ENCODE measurements around the gene KCNF1.

Gene KCNF1

GRCh38 chr2:10940596-10940995 is 28.9 kb downstream of the KCNF1 start:
- no peak for DNase-seq (ENCODE audit: low read depth)

GRCh38 chr2:10941383-10941782 is 29.6 kb downstream of the KCNF1 start:
- DNase-seq (ENCODE audit: low read depth) = no peak

GRCh38 chr2:10944799-10945198 is 33.1 kb downstream of the KCNF1 start:
- DNase-seq (ENCODE audit: low read depth) = no peak

GRCh38 chr2:10946394-10946793 is 34.7 kb downstream of the KCNF1 start:
- DNase-seq (ENCODE audit: low read depth) = no peak

GRCh38 chr2:10947005-10947440 is 35.3 kb downstream of the KCNF1 start:
- no peak for DNase-seq (ENCODE audit: low read depth)

- DNase-seq (ENCODE audit: low read depth) = no peak
Measured at GRCh38 chr2:10947446-10948187, 35.9 kb downstream of the KCNF1 start.

- no peak for DNase-seq (ENCODE audit: low read depth)
Measured at GRCh38 chr2:10948188-10948564, 36.4 kb downstream of the KCNF1 start.

GRCh38 chr2:10948606-10949230 is 37.0 kb downstream of the KCNF1 start:
- DNase-seq (ENCODE audit: low read depth) = no peak

GRCh38 chr2:10949835-10950234 is 38.1 kb downstream of the KCNF1 start:
- DNase-seq (ENCODE audit: low read depth) = no peak

- no peak for DNase-seq (ENCODE audit: low read depth)
Measured at GRCh38 chr2:10951558-10952414, 40.1 kb downstream of the KCNF1 start.

- DNase-seq (ENCODE audit: low read depth) = no peak
Measured at GRCh38 chr2:10954416-10954815, 42.7 kb downstream of the KCNF1 start.

- no peak for DNase-seq (ENCODE audit: low read depth)
Measured at GRCh38 chr2:10954856-10955818, 43.4 kb downstream of the KCNF1 start.

GRCh38 chr2:10956006-10956790 is 44.5 kb downstream of the KCNF1 start:
- DNase-seq (ENCODE audit: low read depth) = no peak

- no peak for DNase-seq (ENCODE audit: low read depth)
Measured at GRCh38 chr2:10957391-10957790, 45.7 kb downstream of the KCNF1 start.

- peak; percentile 68 for DNase-seq (ENCODE audit: low read depth)
Measured at GRCh38 chr2:10958452-10958851, 46.7 kb downstream of the KCNF1 start.

GRCh38 chr2:10960606-10961489 is 49.1 kb downstream of the KCNF1 start:
- no peak for DNase-seq (ENCODE audit: low read depth)

- DNase-seq (ENCODE audit: low read depth) = no peak
Measured at GRCh38 chr2:10961490-10961875, 49.7 kb downstream of the KCNF1 start.

- DNase-seq (ENCODE audit: low read depth) = no peak
Measured at GRCh38 chr2:10962004-10962403, 50.3 kb downstream of the KCNF1 start.

GRCh38 chr2:10963155-10963554 is 51.4 kb downstream of the KCNF1 start:
- DNase-seq (ENCODE audit: low read depth) = no peak

Data from fibroblast of gingiva (primary cell).